Tibial nerve (tissue), 4 donors: ENCODE measurements around the gene SPRN. TPM values are rescaled to one million over a fixed set of nuclear protein-coding genes. Genes with fewer than 3 reads are reported as not detected.

Experiments used
- DNase-seq, 2 donors: peaks; one replicate each; pipeline ENCODE4 v3.0.0-alpha.2; 2019; ENCODE audit warnings: low spot score in 2 of 2
- H3K27ac ChIP-seq, 4 donors: fragments of 200-600 bp; sonication (generic) in 3 of 4; one replicate each; pipeline ENCODE4 v1.5.1; 2017 to 2019; ENCODE audit warnings: mild to moderate bottlenecking in 1 of 4
- H3K27me3 ChIP-seq, 2 donors: fragments of 200-600 bp; sonication (generic) in 1 of 2; one replicate each; pipeline versions ENCODE4 v1.5.1 to v1.6.0; 2017 to 2019
- H3K36me3 ChIP-seq, 3 donors: fragments of 200-600 bp; sonication (generic); one replicate each; pipeline ENCODE4 v1.5.1; 2018 to 2019
- H3K4me1 ChIP-seq, 4 donors: fragments of 200-600 bp; sonication (generic) in 3 of 4; one replicate each; pipeline ENCODE4 v1.5.1; 2017 to 2019
- H3K4me3 ChIP-seq, 4 donors: fragments of 200-600 bp; sonication (generic) in 3 of 4; one replicate each; pipeline ENCODE4 v1.5.1; 2017 to 2019; ENCODE audit warnings: mild to moderate bottlenecking in 1 of 4, moderate library complexity in 1 of 4
- H3K9me3 ChIP-seq, 4 donors: fragments of 200-600 bp; sonication (generic) in 3 of 4; one replicate each; pipeline ENCODE4 v1.5.1; 2017 to 2019
- CTCF ChIP-seq, 5 experiments: fragments of 200-600 bp in 3 of 5; fragments of 450-650 bp in 2 of 5; sonication (generic) in 3 of 5; IDR thresholded peaks; one replicate each; pipeline ENCODE4 v1.5.1; 2016 to 2019; ENCODE audit warnings: antibody characterized with exemption in 5 of 5, mild to moderate bottlenecking in 3 of 5, moderate library complexity in 2 of 5
- EP300 ChIP-seq, 2 donors: sonication (generic); formaldehyde crosslinking; IDR thresholded peaks; one replicate each; pipeline ENCODE4 v1.6.1; 2017; ENCODE audit warnings: antibody characterized with exemption in 2 of 2, mild to moderate bottlenecking in 1 of 2
- POLR2A ChIP-seq, 2 donors: fragments of 450-650 bp; IDR thresholded peaks; one replicate each; pipeline ENCODE4 v1.6.1; 2017; ENCODE audit warnings: antibody characterized with exemption in 2 of 2, mild to moderate bottlenecking in 2 of 2, moderate library complexity in 2 of 2
- WGBS, 2 donors: methylation state at CpG; one replicate each; pipeline ENCODE4 v1.1.5; 2018; 5-methylcytosine and 5-hydroxymethylcytosine counted together
- total RNA-seq, 4 donors: library from RNA; depleted of rRNA; stranded (reverse); fragments of >200 nt; gene quantifications; one replicate each; pipeline ENCODE4 v1.1.0, GENCODE V29; 2016

The SPRN gene
- total RNA-seq, 4 donors from 2014 or later: not detected

GRCh38 chr10:133466683-133467275 is 42.4 kb upstream of the SPRN start:
- DNase-seq: no peak

GRCh38 chr10:133465950-133466474 is 41.6 kb upstream of the SPRN start:
- Histone ChIP-seq H3K4me1 (no peaks in the 10 kb centered on the region), H3K36me3 (peaks cover 0 to 89% (median 0%) of the 10 kb centered on the region in 3 donors), H3K4me3 (no peak overlapping the region), H3K27me3 (no peaks in the 10 kb centered on the region), H3K27ac (no peak overlapping the region), H3K9me3 (peaks cover 0 to 16% (median 1%) of the 10 kb centered on the region in 4 donors)
- WGBS, 2 donors: 89 to 92% methylated on average over 7 of the region's 7 CpGs
- peak in 1 of 2 donors; percentile 0 for DNase-seq
- TF ChIP-seq CTCF (IDR thresholded peaks at IDR 0.05) (no peak), POLR2A (IDR thresholded peaks at IDR 0.05) (no peak), EP300 (IDR thresholded peaks at IDR 0.05) (no peak)

More at GRCh38 chr10:133466683-133467275, 42.4 kb upstream of the SPRN start:
- H3K27ac ChIP-seq: no peak overlapping the region
- no peak overlapping the region for H3K4me3 ChIP-seq
- no peaks in the 10 kb centered on the region for H3K27me3 ChIP-seq
- 87 to 91% methylated on average over 7 of the region's 7 CpGs for WGBS, 2 donors
- TF ChIP-seq POLR2A (IDR thresholded peaks at IDR 0.05) (no peak), CTCF (IDR thresholded peaks at IDR 0.05) (no peak), EP300 (IDR thresholded peaks at IDR 0.05) (no peak)
- no peaks in the 10 kb centered on the region for H3K4me1 ChIP-seq
- H3K9me3 ChIP-seq: peaks cover 0 to 16% (median 1%) of the 10 kb centered on the region in 4 donors
- peaks cover 0 to 91% (median 0%) of the 10 kb centered on the region in 3 donors for H3K36me3 ChIP-seq

GRCh38 chr10:133465191-133465949 is 40.9 kb upstream of the SPRN start:
- Histone ChIP-seq H3K4me1 (no peaks in the 10 kb centered on the region), H3K36me3 (peaks cover 0 to 84% (median 0%) of the 10 kb centered on the region in 3 donors), H3K9me3 (peaks cover 0 to 11% (median 0%) of the 10 kb centered on the region in 4 donors), H3K27ac (no peak overlapping the region), H3K27me3 (no peaks in the 10 kb centered on the region), H3K4me3 (no peak overlapping the region)
- TF ChIP-seq CTCF (IDR thresholded peaks at IDR 0.05): no peak
- TF ChIP-seq POLR2A (IDR thresholded peaks at IDR 0.05): no peak
- TF ChIP-seq EP300 (IDR thresholded peaks at IDR 0.05): no peak
- 31 to 38% methylated on average over 20 to 48 of the region's 55 CpGs for WGBS, 2 donors
- no peak for DNase-seq

- TF ChIP-seq CTCF (IDR thresholded peaks at IDR 0.05) (no peak), POLR2A (IDR thresholded peaks at IDR 0.05) (no peak), EP300 (IDR thresholded peaks at IDR 0.05) (no peak)
- Histone ChIP-seq H3K27ac (no peak overlapping the region), H3K4me1 (no peaks in the 10 kb centered on the region), H3K4me3 (no peak overlapping the region), H3K27me3 (no peaks in the 10 kb centered on the region), H3K36me3 (peaks cover 0 to 82% (median 0%) of the 10 kb centered on the region in 3 donors), H3K9me3 (peaks cover 0 to 15% (median 0%) of the 10 kb centered on the region in 4 donors)
- 85 to 94% methylated on average over 4 to 12 of the region's 12 CpGs for whole genome bisulfite sequencing, 2 donors
- DNase-seq: no peak
These were observed 40.2 kb upstream of the SPRN start for GRCh38 chr10:133464582-133465031.
